ENCODE data around the gene PHF13.

PHF13 gene

DNA sequence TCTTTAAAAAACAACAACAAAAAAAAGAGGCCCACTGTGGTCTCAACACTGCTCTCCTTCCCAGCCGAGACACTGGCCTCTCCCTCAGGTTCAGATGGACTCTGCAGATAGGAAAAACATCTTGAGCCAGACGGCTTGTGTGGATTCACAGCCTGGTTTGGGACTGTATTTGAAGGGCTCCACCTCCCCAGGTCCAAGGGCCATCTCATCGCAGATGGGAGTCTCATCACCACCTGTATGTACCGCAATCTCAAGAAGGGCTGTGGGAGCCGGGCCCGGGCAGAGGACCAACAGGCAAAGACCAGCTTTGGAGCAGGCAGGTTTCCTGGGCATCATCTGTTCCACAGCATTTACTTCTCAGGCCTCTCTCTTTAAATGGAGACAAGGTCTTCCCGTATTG, 23.5 kb upstream of the PHF13 start:
- no peak for DNase-seq (ENCODE audit: low read depth, low spot score)
- H3K36me3 ChIP-seq (ENCODE audit: insufficient read depth, low read length), result peaks cover 20% of the 10 kb centered on the region
- no peak overlapping the region for H3K27ac ChIP-seq
- no peaks in the 10 kb centered on the region for H3K9me3 ChIP-seq (ENCODE audit: low read depth, low read length)
- TF ChIP-seq POLR2AphosphoS5 (IDR thresholded peaks at IDR 0.05; ENCODE audit: borderline replicate concordance, low read depth, low read length), result no peak
- no peak for TF ChIP-seq EZH2 (IDR thresholded peaks at IDR 0.05)
- no peak for TF ChIP-seq FOXP2 (optimal IDR thresholded peaks at IDR 0.05; ENCODE audit: control extremely low read depth, extremely low read length, insufficient read depth)
- no peak overlapping the region for H3K9ac ChIP-seq (ENCODE audit: insufficient read length)
- H3K4me3 ChIP-seq, result no peak overlapping the region

DNA sequence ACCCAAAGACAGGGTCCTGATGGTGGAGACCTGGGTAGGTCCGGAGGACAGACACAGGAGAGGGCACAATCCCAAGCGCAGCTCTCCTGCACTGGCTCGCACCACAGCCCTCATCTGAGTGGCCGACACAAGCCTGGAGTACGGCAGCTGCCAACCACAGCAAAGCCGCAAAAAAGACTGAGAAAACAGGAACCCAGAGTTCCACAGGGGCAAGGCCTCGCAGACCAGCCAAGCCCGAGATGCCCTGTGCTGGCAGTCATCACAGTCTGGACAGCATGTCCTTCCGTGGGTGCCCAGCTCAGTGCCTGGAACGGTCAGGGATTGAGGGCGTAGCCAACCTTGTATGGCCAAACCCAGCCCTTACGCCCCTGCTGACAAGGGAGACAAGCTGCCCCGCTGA, 22.3 kb upstream of the PHF13 start:
- no peak overlapping the region for H3K27ac ChIP-seq

GRCh38 chr1:6591644-6592043, 21.9 kb upstream of the PHF13 start:
- Histone ChIP-seq H3K9me3 (ENCODE audit: low read depth, low read length) (no peaks in the 10 kb centered on the region), H3K4me3 (no peak overlapping the region), H3K9ac (ENCODE audit: insufficient read length) (no peak overlapping the region), H3K36me3 (ENCODE audit: insufficient read depth, low read length) (peaks cover 35% of the 10 kb centered on the region), H3K27ac (no peak overlapping the region)
- TF ChIP-seq FOXP2 (optimal IDR thresholded peaks at IDR 0.05; ENCODE audit: control extremely low read depth, extremely low read length, insufficient read depth) (no peak), EZH2 (IDR thresholded peaks at IDR 0.05) (no peak), POLR2AphosphoS5 (IDR thresholded peaks at IDR 0.05; ENCODE audit: borderline replicate concordance, low read depth, low read length) (no peak)
- DNase-seq (ENCODE audit: low read depth, low spot score), result no peak

More for the DNA sequence above, 22.3 kb upstream of the PHF13 start:
- Histone ChIP-seq H3K9ac (ENCODE audit: insufficient read length) (no peak overlapping the region), H3K9me3 (ENCODE audit: low read depth, low read length) (no peaks in the 10 kb centered on the region), H3K36me3 (ENCODE audit: insufficient read depth, low read length) (peaks cover 31% of the 10 kb centered on the region), H3K4me3 (no peak overlapping the region)
- no peak for TF ChIP-seq EZH2 (IDR thresholded peaks at IDR 0.05)
- no peak for TF ChIP-seq POLR2AphosphoS5 (IDR thresholded peaks at IDR 0.05; ENCODE audit: borderline replicate concordance, low read depth, low read length)
- DNase-seq (ENCODE audit: low read depth, low spot score), result no peak

- no peak overlapping the region for H3K27ac ChIP-seq
- no peak for TF ChIP-seq EZH2 (IDR thresholded peaks at IDR 0.05)
- no peak for TF ChIP-seq POLR2AphosphoS5 (IDR thresholded peaks at IDR 0.05; ENCODE audit: borderline replicate concordance, low read depth, low read length)
- no peak for TF ChIP-seq FOXP2 (optimal IDR thresholded peaks at IDR 0.05; ENCODE audit: control extremely low read depth, extremely low read length, insufficient read depth)
- H3K4me3 ChIP-seq, result no peak overlapping the region
- peaks cover 43% of the 10 kb centered on the region for H3K36me3 ChIP-seq (ENCODE audit: insufficient read depth, low read length)
- H3K9ac ChIP-seq (ENCODE audit: insufficient read length), result no peak overlapping the region
- H3K9me3 ChIP-seq (ENCODE audit: low read depth, low read length), result no peaks in the 10 kb centered on the region
- DNase-seq (ENCODE audit: low read depth, low spot score), result no peak
Measured at GRCh38 chr1:6592441-6592840, 21.1 kb upstream of the PHF13 start.

GRCh38 chr1:6592865-6593593, 20.5 kb upstream of the PHF13 start:
- Histone ChIP-seq H3K27ac (no peak overlapping the region), H3K9me3 (ENCODE audit: low read depth, low read length) (no peaks in the 10 kb centered on the region), H3K9ac (ENCODE audit: insufficient read length) (no peak overlapping the region)

GRCh38 chr1:6593810-6594209, 19.7 kb upstream of the PHF13 start:
- Histone ChIP-seq H3K9ac (ENCODE audit: insufficient read length) (no peak overlapping the region), H3K4me3 (no peak overlapping the region), H3K9me3 (ENCODE audit: low read depth, low read length) (no peaks in the 10 kb centered on the region), H3K36me3 (ENCODE audit: insufficient read depth, low read length) (peaks cover 46% of the 10 kb centered on the region), H3K27ac (no peak overlapping the region)
- TF ChIP-seq FOXP2 (optimal IDR thresholded peaks at IDR 0.05; ENCODE audit: control extremely low read depth, extremely low read length, insufficient read depth) (no peak), POLR2AphosphoS5 (IDR thresholded peaks at IDR 0.05; ENCODE audit: borderline replicate concordance, low read depth, low read length) (no peak), EZH2 (IDR thresholded peaks at IDR 0.05) (no peak)
- DNase-seq (ENCODE audit: low read depth, low spot score), result no peak

More at GRCh38 chr1:6592865-6593593, 20.5 kb upstream of the PHF13 start:
- H3K4me3 ChIP-seq, result no peak overlapping the region
- H3K36me3 ChIP-seq (ENCODE audit: insufficient read depth, low read length), result peaks cover 46% of the 10 kb centered on the region
- DNase-seq (ENCODE audit: low read depth, low spot score), result no peak
- no peak for TF ChIP-seq EZH2 (IDR thresholded peaks at IDR 0.05)
- TF ChIP-seq POLR2AphosphoS5 (IDR thresholded peaks at IDR 0.05; ENCODE audit: borderline replicate concordance, low read depth, low read length), result no peak
- no peak for TF ChIP-seq FOXP2 (optimal IDR thresholded peaks at IDR 0.05; ENCODE audit: control extremely low read depth, extremely low read length, insufficient read depth)

DNA sequence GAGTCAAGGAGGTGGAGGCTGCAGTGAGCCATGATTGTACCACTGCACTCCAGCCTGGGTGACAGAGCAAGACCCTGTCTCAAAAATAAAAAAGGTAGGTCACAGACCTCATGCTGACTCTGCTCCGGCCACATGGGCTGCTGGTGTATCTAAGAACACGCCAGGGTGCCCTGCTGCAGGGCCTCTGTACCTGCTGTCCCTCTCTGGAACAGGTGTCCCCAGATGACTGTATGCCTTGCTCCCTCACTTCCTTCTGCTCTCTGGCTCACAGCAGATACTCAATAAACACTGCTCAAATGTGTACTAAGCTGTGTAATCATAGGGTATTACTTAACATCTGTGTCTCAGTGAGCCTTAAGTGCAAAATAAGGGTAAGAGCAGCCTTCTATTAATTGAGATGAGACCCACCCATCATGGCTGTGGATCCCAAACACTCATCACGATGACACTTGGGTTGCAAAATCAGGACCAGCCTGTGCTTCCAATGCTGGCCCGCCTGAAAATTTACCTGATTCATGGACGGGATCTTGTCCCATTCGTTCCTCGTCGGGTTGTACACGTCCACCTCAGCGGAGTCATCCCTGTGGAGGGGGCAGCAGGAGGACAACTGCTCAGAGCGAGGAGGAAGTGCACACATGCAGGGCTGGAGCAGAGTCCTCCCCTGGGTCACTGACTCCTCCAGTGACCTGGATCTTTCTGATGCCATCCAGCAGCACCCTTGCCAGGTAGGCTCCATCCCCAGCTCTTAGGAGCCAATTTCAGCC, 18.4 kb upstream of the PHF13 start:
- Histone ChIP-seq H3K27ac (no peak overlapping the region), H3K9me3 (ENCODE audit: low read depth, low read length) (no peaks in the 10 kb centered on the region), H3K9ac (ENCODE audit: insufficient read length) (no peak overlapping the region), H3K36me3 (ENCODE audit: insufficient read depth, low read length) (peaks cover 46% of the 10 kb centered on the region), H3K4me3 (no peak overlapping the region)
- TF ChIP-seq FOXP2 (optimal IDR thresholded peaks at IDR 0.05; ENCODE audit: control extremely low read depth, extremely low read length, insufficient read depth) (no peak), EZH2 (IDR thresholded peaks at IDR 0.05) (no peak), POLR2AphosphoS5 (IDR thresholded peaks at IDR 0.05; ENCODE audit: borderline replicate concordance, low read depth, low read length) (no peak)
- DNase-seq (ENCODE audit: low read depth, low spot score), result no peak

GRCh38 chr1:6596351-6596750, 17.2 kb upstream of the PHF13 start:
- H3K9ac ChIP-seq (ENCODE audit: insufficient read length), result no peak overlapping the region
- no peak for DNase-seq (ENCODE audit: low read depth, low spot score)
- TF ChIP-seq FOXP2 (optimal IDR thresholded peaks at IDR 0.05; ENCODE audit: control extremely low read depth, extremely low read length, insufficient read depth) (no peak), POLR2AphosphoS5 (IDR thresholded peaks at IDR 0.05; ENCODE audit: borderline replicate concordance, low read depth, low read length) (no peak), EZH2 (IDR thresholded peaks at IDR 0.05) (no peak)
- no peak overlapping the region for H3K4me3 ChIP-seq
- peaks cover 46% of the 10 kb centered on the region; the same call in 1 of the 2 replicates for H3K36me3 ChIP-seq (ENCODE audit: insufficient read depth, low read length)
- H3K9me3 ChIP-seq (ENCODE audit: low read depth, low read length), result no peaks in the 10 kb centered on the region
- no peak overlapping the region for H3K27ac ChIP-seq
